DND-41 (cell line): Measurements from ENCODE around the gene IL12RB2.

Experiments
- CTCF ChIP-seq: IDR thresholded peaks from 2 replicates; pipeline ENCODE4 v1.5.1; 2012; ENCODE audit warnings: borderline replicate concordance, low read length, moderate library complexity, mild to moderate bottlenecking; ENCODE audit not compliant: poor library complexity, severe bottlenecking; ENCODE audit errors: extremely low read depth
- EZH2 ChIP-seq: IDR thresholded peaks from 3 replicates; pipeline ENCODE4 v1.6.1; 2012; ENCODE audit warnings: borderline replicate concordance, low read depth, mild to moderate bottlenecking, moderate library complexity, low read length, inconsistent platforms; ENCODE audit not compliant: severe bottlenecking

- TF ChIP-seq CTCF (no peak), EZH2 (no peak)
Measured at GRCh38 chr1:67336783-67337182, 29.1 kb downstream of the IL12RB2 start.
